ENCODE results near the gene PYDC2.
A peak's percentile ranks its signal among the peaks of the same experiment; 100 is the strongest.

PYDC2 gene

DNA sequence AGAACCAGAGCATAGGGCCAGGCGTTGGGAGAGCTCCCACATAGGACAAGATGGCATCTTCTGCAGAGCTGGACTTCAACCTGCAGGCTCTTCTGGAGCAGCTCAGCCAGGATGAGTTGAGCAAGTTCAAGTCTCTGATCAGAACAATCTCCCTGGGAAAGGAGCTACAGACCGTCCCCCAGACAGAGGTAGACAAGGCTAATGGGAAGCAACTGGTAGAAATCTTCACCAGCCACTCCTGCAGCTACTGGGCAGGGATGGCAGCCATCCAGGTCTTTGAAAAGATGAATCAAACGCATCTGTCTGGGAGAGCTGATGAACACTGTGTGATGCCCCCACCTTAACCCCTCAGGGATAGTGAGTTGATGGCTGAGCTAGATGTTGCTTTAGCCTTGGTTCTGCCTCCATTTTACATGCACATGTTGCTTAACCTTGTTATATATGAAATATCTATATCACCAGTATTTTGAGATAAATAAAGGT lies at the start of gene PYDC2:
TSS of gene PYDC2 (plus strand) at position 51 of the 483 bp plus-strand sequence. CDS start at position 51, 0 bp downstream.
- peak; percentile 17 for DNase-seq

DNA sequence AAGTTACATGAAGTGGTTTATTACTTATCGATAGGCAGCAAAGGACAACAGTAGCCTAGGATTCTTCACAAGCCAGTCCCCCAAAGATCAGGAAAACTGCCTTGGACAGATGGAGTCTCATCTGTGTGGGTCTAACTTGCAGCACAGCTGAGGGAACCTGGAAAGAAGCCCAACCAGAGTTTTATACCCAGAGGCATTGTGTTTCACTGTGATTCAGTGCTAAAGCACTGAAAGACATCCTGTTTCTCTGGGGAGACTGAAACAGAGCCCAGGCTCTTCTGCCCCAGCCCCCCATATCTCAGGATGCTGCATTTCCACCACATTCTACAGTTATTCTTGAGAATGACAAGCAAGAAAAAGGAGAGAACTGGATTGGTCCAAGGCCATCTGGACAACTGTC lies 48.2 kb upstream of the PYDC2 start:
- peak; percentile 72 for DNase-seq

DNA sequence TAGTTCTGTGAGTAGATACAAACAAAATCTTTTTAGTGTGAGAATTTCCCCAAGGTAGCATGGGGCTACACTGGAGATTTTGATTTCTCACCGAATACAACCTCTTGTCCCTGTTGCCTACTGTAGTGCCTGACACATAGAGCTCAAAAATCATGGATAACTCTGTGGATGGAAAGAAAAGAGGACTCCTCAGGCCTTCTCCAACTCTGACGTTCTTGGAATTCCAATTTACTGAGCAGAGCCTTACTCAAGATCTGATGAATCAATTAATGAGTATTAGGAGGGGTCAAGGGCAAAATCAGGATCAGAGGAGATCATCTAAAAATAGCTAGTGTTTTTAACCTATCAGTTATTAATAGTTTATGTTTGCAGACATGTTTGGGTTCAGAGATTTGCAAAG lies 46.7 kb upstream of the PYDC2 start:
- no peak for DNase-seq

DNA sequence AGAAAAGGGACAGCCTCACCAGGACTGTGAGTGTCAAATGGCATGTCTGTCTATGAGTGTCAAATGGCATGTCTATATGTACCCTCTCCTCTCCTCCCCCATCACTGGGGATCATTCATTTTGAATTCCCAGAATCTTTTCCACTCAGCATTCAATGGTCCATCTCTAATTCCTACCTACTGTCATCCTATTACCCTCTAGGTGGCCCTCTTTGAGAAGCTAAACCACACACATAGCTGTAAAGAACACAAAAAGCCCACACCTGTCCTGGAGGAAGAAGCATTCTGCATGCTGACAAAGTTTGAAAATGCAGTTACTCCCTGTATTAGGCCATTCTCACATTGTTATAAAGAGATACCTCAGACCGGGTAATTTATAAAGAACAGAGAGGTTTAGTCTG lies 46.2 kb upstream of the PYDC2 start:
- DNase-seq: peak; percentile 36

GRCh38 chr3:191415566-191415965 lies 45.4 kb upstream of the PYDC2 start:
- DNase-seq: no peak

GRCh38 chr3:191417457-191417729 lies 43.6 kb upstream of the PYDC2 start:
- DNase-seq: no peak

- DNase-seq: no peak
These were observed 40.2 kb upstream of the PYDC2 start for GRCh38 chr3:191420771-191421170.

DNA sequence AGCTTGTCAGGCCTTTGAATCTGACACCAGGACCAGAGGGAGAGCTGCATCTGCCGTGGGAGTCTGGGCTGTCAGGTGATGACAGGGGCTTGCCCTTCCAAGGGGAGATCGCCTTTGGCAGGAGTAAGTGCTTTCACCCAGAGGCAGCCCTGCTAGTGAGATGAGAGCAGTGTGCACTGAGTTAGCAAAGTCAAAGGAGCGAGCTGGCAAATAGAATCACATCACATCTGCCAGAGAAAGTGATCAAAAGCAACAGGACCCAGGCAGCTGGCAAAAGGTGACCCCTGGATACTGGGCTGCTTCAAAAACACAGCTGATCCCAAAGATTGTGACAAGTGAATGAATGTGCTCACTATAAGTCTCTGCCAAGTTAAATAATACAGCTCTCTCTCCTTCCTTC lies 36.1 kb upstream of the PYDC2 start:
- peak; percentile 60 for DNase-seq

GRCh38 chr3:191425322-191425734 lies 35.6 kb upstream of the PYDC2 start:
- DNase-seq: peak; percentile 83

- peak; percentile 9 for DNase-seq
These were observed 34.7 kb upstream of the PYDC2 start for GRCh38 chr3:191426311-191426710.

- no peak for DNase-seq
These were observed 32.8 kb upstream of the PYDC2 start for GRCh38 chr3:191428177-191428576.

DNA sequence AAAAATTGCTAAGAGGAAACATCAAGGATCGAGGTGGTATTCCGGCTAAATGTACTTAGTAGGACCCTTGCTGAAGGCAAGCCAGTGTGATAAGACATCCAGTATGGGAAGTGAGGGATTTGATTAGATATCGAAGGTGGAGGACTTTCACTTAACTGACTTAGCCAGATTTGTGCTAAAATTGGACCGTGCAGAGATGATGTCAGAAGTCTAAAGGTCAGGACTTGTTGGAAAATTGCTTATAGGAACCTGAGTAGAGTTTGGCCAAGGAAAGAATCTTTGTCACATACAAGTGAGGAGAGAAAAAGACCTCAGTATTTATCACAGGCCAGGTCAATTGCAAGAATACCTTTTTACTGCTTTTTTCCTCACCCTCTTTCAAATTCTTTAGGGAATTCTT lies 30.9 kb upstream of the PYDC2 start:
- no peak for DNase-seq

DNA sequence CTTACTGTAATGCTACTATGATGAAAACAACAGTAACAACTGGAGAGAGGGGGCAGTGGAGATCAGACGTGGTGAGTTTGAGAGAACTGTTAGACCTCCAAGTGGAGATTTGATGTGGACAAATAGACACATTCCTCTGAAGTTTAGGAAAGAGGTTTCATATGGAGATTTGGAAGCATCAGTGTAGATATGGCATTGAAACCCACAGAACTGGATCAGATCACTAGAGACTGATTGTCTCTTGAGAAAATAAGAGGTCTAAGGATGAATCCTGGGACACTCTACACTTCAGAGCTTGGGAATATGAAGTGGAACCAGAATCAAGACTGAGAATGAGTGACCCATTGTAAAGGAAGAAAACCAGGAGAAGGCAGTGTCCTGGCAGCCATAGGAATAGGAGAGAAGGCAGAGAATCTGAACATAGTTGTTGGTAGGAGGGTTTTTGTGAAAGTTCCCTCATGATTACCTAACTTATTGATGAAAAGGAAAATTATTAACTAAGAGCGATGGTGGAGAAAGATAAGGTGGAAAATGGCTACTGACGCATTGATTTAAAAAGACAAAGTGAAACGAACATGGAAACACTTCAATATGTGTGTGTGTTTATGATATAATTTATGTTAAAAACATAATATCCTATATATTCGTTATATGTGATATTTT lies 29.7 kb upstream of the PYDC2 start:
- DNase-seq: no peak

GRCh38 chr3:191432162-191432561 lies 28.8 kb upstream of the PYDC2 start:
- DNase-seq: no peak

GRCh38 chr3:191434024-191434423 lies 26.9 kb upstream of the PYDC2 start:
- no peak for DNase-seq

DNA sequence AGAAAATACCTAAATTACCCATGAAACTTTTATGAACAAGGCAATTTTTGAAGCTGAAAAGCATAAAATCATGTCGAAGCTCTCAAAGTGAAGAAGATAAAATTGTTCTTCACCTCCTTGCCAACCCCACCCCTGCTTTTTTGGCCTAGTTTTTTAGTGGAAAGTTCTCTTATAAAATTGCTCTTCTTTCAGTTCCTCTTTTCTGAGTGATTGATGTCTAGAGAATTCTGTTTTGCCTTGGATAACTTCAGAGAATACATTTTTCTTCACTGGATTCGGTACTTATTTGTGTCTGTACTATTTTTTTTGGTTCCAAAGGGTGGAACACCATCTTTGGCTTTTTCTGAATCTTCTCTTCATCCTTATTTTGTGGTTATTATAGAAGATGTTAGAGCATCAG lies 25.0 kb upstream of the PYDC2 start:
- DNase-seq: no peak

GRCh38 chr3:191438150-191438814 lies 22.7 kb upstream of the PYDC2 start:
- no peak for DNase-seq

- no peak for DNase-seq
These were observed 20.4 kb upstream of the PYDC2 start for GRCh38 chr3:191440532-191440931.

DNA sequence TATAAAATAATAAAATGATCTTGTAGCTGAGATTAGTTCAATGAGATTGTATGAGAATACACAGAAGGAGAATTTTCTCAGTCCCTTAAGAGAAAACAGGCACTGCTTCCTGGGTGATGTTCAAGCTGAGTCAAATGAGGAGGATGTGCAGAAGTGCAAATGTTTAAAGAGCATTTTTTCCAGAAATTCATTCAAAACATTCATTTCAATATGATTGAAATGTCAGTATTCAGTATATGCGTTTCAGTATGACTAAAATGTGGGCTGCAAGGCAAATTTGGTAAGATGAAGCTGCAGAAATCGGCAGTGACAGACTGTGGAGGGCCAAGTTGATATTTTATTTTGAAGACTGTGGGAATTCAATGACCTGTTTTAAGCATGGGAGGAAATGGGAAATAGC lies 19.3 kb upstream of the PYDC2 start:
- DNase-seq: no peak

DNA sequence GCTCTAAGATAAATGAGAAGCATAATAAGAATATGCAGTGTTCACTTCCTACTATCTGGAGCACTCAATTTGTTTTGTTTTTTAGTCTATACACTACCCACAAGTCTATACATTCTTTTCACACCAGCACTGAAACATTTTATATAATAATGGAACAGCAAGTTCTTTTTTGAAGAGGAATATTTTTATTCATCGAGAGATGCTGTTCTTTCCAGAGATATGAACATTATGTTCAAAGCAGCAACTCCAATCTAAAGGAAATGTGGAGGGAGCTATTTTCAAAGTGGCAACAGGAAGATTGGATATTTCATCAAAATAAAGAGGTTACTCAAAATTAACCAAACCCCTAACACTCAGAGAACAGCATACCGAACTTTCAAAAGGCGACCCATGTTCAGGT lies 16.4 kb upstream of the PYDC2 start:
- DNase-seq: no peak

- DNase-seq: no peak
These were observed 11.7 kb upstream of the PYDC2 start for GRCh38 chr3:191449256-191449655.

DNA sequence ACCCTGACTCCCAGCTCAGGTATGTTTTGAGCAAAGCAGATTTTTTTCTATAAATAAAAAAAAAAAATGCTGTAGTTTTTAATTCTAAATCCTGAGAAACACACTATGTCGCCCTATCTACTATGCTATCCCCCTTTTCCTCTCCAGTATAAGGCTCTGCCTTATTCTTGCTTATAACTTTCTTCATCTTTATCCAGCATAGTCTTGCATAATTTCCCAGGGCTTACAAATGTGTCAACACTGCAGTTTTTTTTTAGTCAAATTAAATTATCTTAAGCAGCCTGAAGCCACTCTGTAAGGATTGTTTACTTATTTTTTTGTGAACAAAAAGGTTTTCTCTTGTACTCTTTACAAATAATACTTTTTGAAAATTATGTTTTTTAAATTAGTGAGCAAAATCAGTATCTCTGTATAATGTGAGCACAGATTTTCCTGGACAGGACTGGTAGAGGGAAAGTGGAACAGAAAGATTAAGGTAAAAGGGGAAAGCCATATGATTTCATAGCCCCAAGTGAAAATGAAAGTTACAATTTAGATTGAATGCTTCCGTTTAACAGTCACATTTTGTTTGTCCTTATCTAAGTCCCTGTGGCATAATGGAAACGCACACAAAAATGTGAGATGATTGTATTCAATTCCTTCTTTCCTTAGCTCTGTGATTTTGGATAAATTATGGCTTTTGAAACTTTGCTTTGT lies 5.6 kb upstream of the PYDC2 start:
- DNase-seq: no peak

DNA sequence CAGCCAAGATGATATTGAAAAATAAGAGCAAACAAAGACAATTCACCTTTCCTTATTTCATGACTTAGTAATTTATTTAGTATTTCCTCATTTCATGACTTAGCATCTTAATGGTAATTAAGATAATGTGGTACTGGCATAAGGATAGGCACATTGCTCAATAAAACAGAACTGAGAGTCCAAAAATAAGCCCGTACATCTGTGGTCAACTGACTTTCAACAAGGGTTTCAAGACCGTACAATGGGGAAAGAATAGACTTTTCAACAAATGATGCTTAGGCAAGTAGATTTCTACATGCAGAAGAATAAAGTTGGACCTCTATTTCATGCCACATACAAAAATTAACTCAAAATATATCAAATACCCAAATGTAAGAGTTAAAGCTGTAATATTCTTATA lies 603 bp upstream of the PYDC2 start:
- DNase-seq: no peak

- no peak for DNase-seq
These were observed 9.1 kb downstream of the PYDC2 start for GRCh38 chr3:191470080-191470479.
